Activated T-cell treated with anti-CD3 and anti-CD28 coated beads for 48 hours (primary cell): ENCODE results near the gene GALNT7.
"Not testable (repeated sequence)": the region's sequence is repeated elsewhere in the genome, so short reads cannot be mapped to it uniquely, and the experiment has no call there.

ENCODE experiments used
- DNase-seq: peaks from one replicate; pipeline ENCODE4 v3.0.0-alpha.2; 2020; ENCODE audit warnings: low read depth

Gene GALNT7

GRCh38 chr4:173199553-173199952, 30.9 kb downstream of the GALNT7 start:
- no peak for DNase-seq

- no peak for DNase-seq
Observed at GRCh38 chr4:173200103-173200884, 31.7 kb downstream of the GALNT7 start.

DNA sequence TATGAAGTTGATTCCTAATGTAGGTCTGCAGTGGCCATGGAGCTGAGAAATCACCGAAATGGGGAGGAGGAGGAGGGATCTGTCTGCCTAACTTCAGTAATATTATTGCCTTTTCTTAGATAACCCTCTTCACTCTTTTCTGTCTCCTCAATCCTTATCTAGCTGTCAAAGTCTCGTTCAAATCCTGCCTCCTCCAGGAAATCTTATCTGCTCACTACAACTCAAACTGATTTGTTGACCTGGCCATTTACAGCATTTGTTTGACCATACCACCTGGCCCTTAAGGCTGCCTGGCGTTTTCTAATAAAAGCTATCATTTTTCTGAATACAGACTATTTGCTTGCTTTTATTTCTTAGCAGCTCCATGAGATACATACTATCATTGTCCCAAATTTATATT, 33.8 kb downstream of the GALNT7 start:
- DNase-seq, result no peak

- DNase-seq, result no peak
Observed at GRCh38 chr4:173205656-173206055, 37.0 kb downstream of the GALNT7 start.

DNA sequence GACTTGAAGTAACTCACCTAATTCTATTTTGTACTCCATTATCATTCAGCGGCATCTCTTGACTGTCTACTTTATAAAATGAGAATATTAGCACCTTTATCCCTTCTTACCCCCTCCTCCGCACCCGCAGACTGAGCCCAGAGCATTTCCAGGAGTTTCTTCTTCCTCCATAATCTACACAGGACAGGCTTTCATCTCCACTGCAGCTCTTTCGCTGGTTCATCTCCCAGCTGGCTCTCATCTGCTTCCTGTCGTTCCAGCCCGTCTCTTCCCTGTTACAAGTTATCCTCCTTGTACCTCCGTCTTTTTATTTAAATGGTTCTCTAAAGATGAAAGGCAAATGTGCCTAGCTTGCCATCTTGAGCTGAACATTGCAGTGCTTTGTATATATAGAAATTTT, 39.8 kb downstream of the GALNT7 start:
- no peak for DNase-seq

GRCh38 chr4:173211222-173211621, 42.6 kb downstream of the GALNT7 start:
- DNase-seq, result no peak

DNA sequence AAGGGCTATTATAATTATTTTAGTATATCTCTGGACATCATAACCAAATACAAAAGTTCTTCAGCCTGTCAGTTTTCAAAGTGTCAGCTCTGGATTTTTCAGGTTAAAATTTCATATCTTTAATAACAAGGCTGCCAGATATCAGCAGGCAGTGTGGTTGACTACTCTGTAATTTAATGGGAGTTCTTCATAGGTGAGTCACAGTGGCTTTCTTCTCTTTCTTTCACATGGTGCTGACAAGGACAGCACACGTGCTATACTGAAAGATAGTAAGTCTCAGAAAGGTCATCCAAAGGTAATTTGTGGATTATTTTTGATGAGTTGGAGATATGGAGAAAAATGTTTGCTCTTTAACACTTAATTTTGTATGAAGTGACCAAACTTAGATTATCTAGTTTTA, 43.2 kb downstream of the GALNT7 start:
- no peak for DNase-seq

- DNase-seq, result no peak
Observed at GRCh38 chr4:173212379-173212778, 43.8 kb downstream of the GALNT7 start.

- DNase-seq, result no peak
Observed at GRCh38 chr4:173213296-173213695, 44.7 kb downstream of the GALNT7 start.

GRCh38 chr4:173214231-173214630, 45.6 kb downstream of the GALNT7 start:
- DNase-seq, result no peak

GRCh38 chr4:173214661-173215060, 46.0 kb downstream of the GALNT7 start:
- no peak for DNase-seq

GRCh38 chr4:173217075-173217474, 48.5 kb downstream of the GALNT7 start:
- no peak for DNase-seq

DNA sequence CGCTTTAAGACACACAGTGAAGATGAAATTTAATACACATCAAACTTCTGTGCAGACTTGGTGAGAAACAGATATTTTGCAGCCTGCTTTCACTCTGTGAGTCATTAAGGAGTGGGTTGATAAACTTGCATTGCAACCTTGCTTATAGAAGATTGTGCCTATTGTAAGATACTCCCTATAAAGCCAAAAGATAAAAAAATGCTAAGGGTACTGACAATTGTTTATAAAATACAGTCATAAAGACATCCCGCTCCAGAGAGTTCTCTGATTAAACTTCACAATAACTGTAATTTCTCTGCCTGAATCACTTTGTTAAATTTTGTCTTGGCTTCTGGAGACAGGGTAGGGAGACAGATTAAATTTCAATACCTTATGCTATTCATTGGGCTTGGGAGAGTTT, 49.1 kb downstream of the GALNT7 start:
- DNase-seq, result no peak

GRCh38 chr4:173218411-173219125, 50.0 kb downstream of the GALNT7 start:
- DNase-seq, result no peak

DNA sequence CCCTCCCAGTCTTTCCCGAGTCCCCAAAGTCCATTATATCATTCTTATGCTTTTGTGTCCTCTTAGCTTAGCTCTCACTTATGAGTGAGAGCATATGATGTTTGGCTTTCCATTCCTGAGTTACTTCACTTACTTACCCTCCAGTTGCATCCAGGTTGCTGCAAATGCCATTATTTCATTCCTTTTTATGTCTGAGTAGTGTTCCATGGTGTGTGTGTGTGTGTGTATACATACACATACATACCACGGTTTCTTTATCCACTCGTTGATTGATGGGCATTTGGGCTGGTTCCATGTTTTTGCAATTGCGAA, 50.5 kb downstream of the GALNT7 start:
- not testable (repeated sequence) for DNase-seq

DNA sequence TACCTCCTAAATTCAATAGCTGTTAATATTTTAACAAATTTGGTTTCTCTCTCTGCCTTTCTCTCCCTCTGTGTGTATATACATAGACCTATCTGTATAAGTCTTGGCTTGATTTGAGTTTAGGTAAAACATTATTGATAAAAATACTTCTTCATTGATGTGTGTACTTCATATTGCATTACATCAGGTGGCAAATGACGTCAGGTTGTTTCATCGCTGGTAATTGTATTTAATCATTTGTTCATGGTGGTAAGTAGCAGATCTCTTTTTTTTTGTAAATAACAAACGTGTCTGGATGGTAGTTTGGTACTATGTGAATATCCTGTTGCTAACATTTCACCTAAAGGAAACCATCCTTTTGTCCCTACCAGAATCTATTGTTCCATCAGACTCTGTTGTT, 55.1 kb downstream of the GALNT7 start:
- no peak for DNase-seq

DNA sequence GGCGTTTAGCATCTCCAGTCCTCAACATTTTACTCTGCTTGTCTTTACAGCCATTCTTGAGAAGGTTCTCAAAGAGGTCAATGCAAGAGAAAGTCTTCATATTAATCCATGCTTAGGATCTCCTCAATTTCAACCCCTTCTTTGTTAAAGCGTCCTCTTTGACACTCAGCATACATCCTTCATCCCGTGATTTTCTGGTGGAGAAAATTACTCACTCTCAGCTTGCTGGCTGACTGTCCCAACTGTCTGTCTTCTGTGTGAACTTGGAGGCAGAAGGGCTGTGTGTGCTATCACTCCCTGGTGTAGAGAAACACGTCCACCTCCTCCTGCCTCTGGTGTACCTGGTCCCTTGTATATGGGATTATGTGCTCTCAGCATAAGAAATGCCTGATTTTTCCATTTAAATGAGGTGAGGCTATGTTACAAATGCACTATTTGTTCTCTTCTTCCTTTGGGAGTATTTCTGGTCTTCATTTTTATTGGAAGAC, 57.8 kb downstream of the GALNT7 start:
- no peak for DNase-seq

- DNase-seq, result no peak
Observed at GRCh38 chr4:173227756-173228155, 59.1 kb downstream of the GALNT7 start.

GRCh38 chr4:173230062-173230461, 61.5 kb downstream of the GALNT7 start:
- DNase-seq, result no peak

DNA sequence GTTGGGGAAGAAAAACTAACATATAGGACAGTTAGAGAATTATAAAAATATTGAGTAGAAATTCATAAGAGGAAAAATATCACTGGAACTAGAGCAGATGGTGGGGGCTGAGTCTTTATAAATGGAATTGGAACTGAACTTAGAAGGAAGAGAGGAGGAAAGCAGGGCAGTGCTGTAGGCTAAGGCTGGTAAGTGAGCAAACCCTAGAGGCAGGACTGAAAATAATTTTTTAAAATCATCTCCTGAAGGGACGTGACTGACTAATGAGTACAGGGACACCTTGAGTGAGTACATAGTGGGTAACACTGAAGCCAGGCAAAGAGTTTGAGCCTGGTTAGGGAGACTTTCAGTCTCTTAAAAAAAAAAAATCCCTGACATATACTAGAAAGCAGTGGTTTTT, 63.3 kb downstream of the GALNT7 start:
- no peak for DNase-seq

- DNase-seq, result no peak
Observed at GRCh38 chr4:173233857-173234256, 65.2 kb downstream of the GALNT7 start.

GRCh38 chr4:173235050-173235449, 66.4 kb downstream of the GALNT7 start:
- DNase-seq, result no peak

- DNase-seq, result no peak
Observed at GRCh38 chr4:173236301-173236700, 67.7 kb downstream of the GALNT7 start.

DNA sequence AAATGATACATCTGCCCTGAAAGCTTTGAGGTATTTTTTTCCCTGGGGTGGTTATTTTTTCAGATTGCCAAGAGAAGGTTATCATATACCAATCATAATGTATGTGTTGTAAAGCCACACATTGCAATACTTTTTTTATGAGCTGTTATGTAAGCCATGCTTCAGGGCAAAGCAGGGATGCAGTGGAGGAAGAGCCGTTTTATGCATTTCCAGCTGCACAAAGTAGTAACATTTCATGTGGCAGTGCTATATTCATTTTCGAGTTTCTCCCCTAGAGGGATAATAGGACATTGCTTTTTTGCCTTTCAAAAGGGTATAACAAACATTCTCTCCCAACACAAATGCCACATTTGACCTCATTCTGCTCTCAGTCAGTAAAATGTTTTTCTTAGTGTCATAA, 68.5 kb downstream of the GALNT7 start:
- DNase-seq, result no peak
